ENCODE results near the gene CYP2B6.
A peak's percentile ranks its signal among the peaks of the same experiment; 100 is the strongest.
"Not testable (repeated sequence)": the region's sequence is repeated elsewhere in the genome, so short reads cannot be mapped to it uniquely, and the experiment has no call there.

Gene CYP2B6

GRCh38 chr19:40990972-40991381 is at the start of gene CYP2B6:
Gene CYP2B6 (plus strand): TSS chr19:40991282. CDS start chr19:40991306, 24 bp downstream.
- DNase-seq: no peak

GRCh38 chr19:40941481-40942219 is 49.4 kb upstream of the CYP2B6 start:
- DNase-seq: no peak

- DNase-seq: no peak
These were observed 45.4 kb upstream of the CYP2B6 start for GRCh38 chr19:40945645-40946044.

GRCh38 chr19:40947114-40947513 is 44.0 kb upstream of the CYP2B6 start:
- no peak for DNase-seq

- DNase-seq: no peak
These were observed 43.5 kb upstream of the CYP2B6 start for GRCh38 chr19:40947573-40947972.

GRCh38 chr19:40948580-40949299 is 42.3 kb upstream of the CYP2B6 start:
- DNase-seq: no peak

- DNase-seq: no peak
These were observed 36.5 kb upstream of the CYP2B6 start for GRCh38 chr19:40954573-40954972.

- DNase-seq: no peak
These were observed 31.7 kb upstream of the CYP2B6 start for GRCh38 chr19:40959338-40959737.

- DNase-seq: no peak
These were observed 30.9 kb upstream of the CYP2B6 start for GRCh38 chr19:40960062-40960685.

- no peak for DNase-seq
These were observed 30.3 kb upstream of the CYP2B6 start for GRCh38 chr19:40960780-40961179.

- no peak for DNase-seq
These were observed 28.6 kb upstream of the CYP2B6 start for GRCh38 chr19:40962460-40962961.

- not testable (repeated sequence) for DNase-seq
These were observed 26.7 kb upstream of the CYP2B6 start for GRCh38 chr19:40964361-40964760.

GRCh38 chr19:40965351-40965750 is 25.7 kb upstream of the CYP2B6 start:
- not testable (repeated sequence) for DNase-seq

GRCh38 chr19:40966591-40966990 is 24.5 kb upstream of the CYP2B6 start:
- DNase-seq: not testable (repeated sequence)

GRCh38 chr19:40968065-40968464 is 23.0 kb upstream of the CYP2B6 start:
- DNase-seq: not testable (repeated sequence)

- not testable (repeated sequence) for DNase-seq
These were observed 21.4 kb upstream of the CYP2B6 start for GRCh38 chr19:40969721-40970120.

GRCh38 chr19:40970396-40971345 is 20.4 kb upstream of the CYP2B6 start:
- DNase-seq: not testable (repeated sequence)

GRCh38 chr19:40974633-40975037 is 16.4 kb upstream of the CYP2B6 start:
- DNase-seq: peak; percentile 25

- DNase-seq: no peak
These were observed 14.9 kb upstream of the CYP2B6 start for GRCh38 chr19:40976134-40976533.

GRCh38 chr19:40976724-40977123 is 14.4 kb upstream of the CYP2B6 start:
- DNase-seq: no peak

- not testable (repeated sequence) for DNase-seq
These were observed 11.3 kb upstream of the CYP2B6 start for GRCh38 chr19:40979759-40980158.

GRCh38 chr19:40980743-40981442 is 10.2 kb upstream of the CYP2B6 start:
- not testable (repeated sequence) for DNase-seq

Data from DMS153 (cell line).